Endodermal cell (in vitro differentiated cells): ENCODE data around the gene RGS7BP. TPM values are rescaled to one million over a fixed set of nuclear protein-coding genes. Genes with fewer than 3 reads are reported as not detected.

Experiments used
- DNase-seq: peaks from one replicate; pipeline ENCODE4 v3.0.0-alpha.2; 2017
- H3K27ac ChIP-seq: 2 replicates; pipeline ENCODE4 v1.5.1; 2013; ENCODE audit warnings: mild to moderate bottlenecking, low read depth, low read length, moderate library complexity
- H3K27me3 ChIP-seq: 2 replicates; pipeline ENCODE4 v1.6.1; 2013; ENCODE audit warnings: mild to moderate bottlenecking, low read length, moderate library complexity; ENCODE audit not compliant: insufficient read depth, control insufficient read depth, poor library complexity, severe bottlenecking
- H3K36me3 ChIP-seq: 2 replicates; pipeline ENCODE4 v1.7.0; 2013; ENCODE audit warnings: mild to moderate bottlenecking, low read length, moderate library complexity; ENCODE audit not compliant: control insufficient read depth, insufficient read depth
- H3K4me1 ChIP-seq: one replicate; pipeline ENCODE4 v1.7.0; 2013; ENCODE audit warnings: low read length; ENCODE audit not compliant: control insufficient read depth, insufficient read depth
- H3K4me3 ChIP-seq: 2 replicates; pipeline ENCODE4 v1.5.1; 2013; ENCODE audit warnings: mild to moderate bottlenecking, low read length, moderate library complexity
- H3K9ac ChIP-seq: 2 replicates; pipeline ENCODE4 v1.6.1; 2013; ENCODE audit warnings: mild to moderate bottlenecking, low read length, moderate library complexity; ENCODE audit not compliant: poor library complexity, severe bottlenecking; ENCODE audit errors: extremely low read depth
- H3K9me3 ChIP-seq: 2 replicates; pipeline ENCODE4 v1.6.1; 2013; ENCODE audit warnings: mild to moderate bottlenecking, low read length, moderate library complexity; ENCODE audit not compliant: control insufficient read depth
- H3K27ac Mint-ChIP-seq: 2 replicates; pipeline ENCODE4 v1.8.0; 2020; ENCODE audit warnings: mixed read lengths
- H3K27me3 Mint-ChIP-seq: 2 replicates; pipeline ENCODE4 v1.8.0; 2021; ENCODE audit warnings: mild to moderate bottlenecking, mixed read lengths; ENCODE audit not compliant: insufficient read depth
- H3K36me3 Mint-ChIP-seq: 2 replicates; pipeline ENCODE4 v1.8.0; 2020; ENCODE audit warnings: low read depth, mixed read lengths
- H3K4me1 Mint-ChIP-seq: 2 replicates; pipeline ENCODE4 v1.8.0; 2020; ENCODE audit warnings: mixed read lengths
- H3K4me3 Mint-ChIP-seq: 2 replicates; pipeline ENCODE4 v1.8.0; 2020; ENCODE audit warnings: mild to moderate bottlenecking, moderate library complexity, mixed read lengths
- H3K9me3 Mint-ChIP-seq: 2 replicates; pipeline ENCODE4 v1.8.0; 2020; ENCODE audit warnings: mild to moderate bottlenecking, mixed read lengths
- CTCF ChIP-seq: fragments of 200-600 bp; sonication (generic); conservative IDR thresholded peaks from 2 replicates; pipeline ENCODE4 v1.5.0; 2021; ENCODE audit warnings: antibody characterized with exemption, mild to moderate bottlenecking
- WGBS, 2 experiments: methylation state at CpG; one replicate each; pipeline versions ENCODE4 v1.1.5 to v1.1.7; 2013; ENCODE audit warnings: missing lambda C conversion rate in 2 of 2, mixed read lengths in 1 of 2; ENCODE audit not compliant: insufficient coverage in 1 of 2, insufficient read length in 1 of 2; 5-methylcytosine and 5-hydroxymethylcytosine counted together
- total RNA-seq, 2 donors: library from RNA; stranded (reverse); fragmentation: NEBNext Ultra II Directional in 1 of 2; extraction: Animal tissue kit (Norgen Biotek cat#: 25700) in 1 of 2; gene quantifications; 2 replicates in 1 of 2; 3 replicates in 1 of 2; pipeline ENCODE4 v1.2.1, GENCODE V29; 2021

RGS7BP gene
- total RNA-seq, 2 donors from 2014 or later, result 1.5 to 2.3 TPM

GRCh38 chr5:64606926-64607325 lies 101.1 kb downstream of the RGS7BP start:
- peaks cover 5% of the 10 kb centered on the region for H3K27me3 Mint-ChIP-seq
- no peak overlapping the region for H3K9ac ChIP-seq
- H3K4me1 Mint-ChIP-seq, result peaks cover 17% of the 10 kb centered on the region
- H3K27ac ChIP-seq, result no peak overlapping the region
- no CpG with 5 or more reads among the region's 1 CpG for WGBS, 2 experiments
- no peaks in the 10 kb centered on the region for H3K4me1 ChIP-seq
- no peaks in the 10 kb centered on the region for H3K36me3 Mint-ChIP-seq
- H3K9me3 Mint-ChIP-seq, result no peaks in the 10 kb centered on the region
- H3K4me3 ChIP-seq, result no peak overlapping the region
- no peak for DNase-seq
- no peak overlapping the region for H3K4me3 Mint-ChIP-seq
- no peaks in the 10 kb centered on the region for H3K9me3 ChIP-seq
- H3K36me3 ChIP-seq, result no peaks in the 10 kb centered on the region
- no peak for TF ChIP-seq CTCF
- no peaks in the 10 kb centered on the region for H3K27me3 ChIP-seq
- no peak overlapping the region for H3K27ac Mint-ChIP-seq

GRCh38 chr5:64612344-64612961 lies 106.6 kb downstream of the RGS7BP start:
- Mint-ChIP-seq H3K4me1 (peaks cover 23% of the 10 kb centered on the region), H3K4me3 (no peak overlapping the region), H3K27ac (no peak overlapping the region), H3K36me3 (no peaks in the 10 kb centered on the region), H3K9me3 (no peaks in the 10 kb centered on the region), H3K27me3 (peaks cover under 1% of the 10 kb centered on the region)
- Histone ChIP-seq H3K9me3 (no peaks in the 10 kb centered on the region), H3K9ac (no peak overlapping the region), H3K27me3 (no peaks in the 10 kb centered on the region), H3K4me1 (no peaks in the 10 kb centered on the region), H3K27ac (no peak overlapping the region), H3K36me3 (no peaks in the 10 kb centered on the region), H3K4me3 (no peak overlapping the region)
- TF ChIP-seq CTCF, result peak; percentile 93
- peak; percentile 81 for DNase-seq
- WGBS, 2 experiments, result 18 to 27% methylated on average over 3 to 5 of the region's 5 CpGs

- H3K9me3 Mint-ChIP-seq, result no peaks in the 10 kb centered on the region
- Histone ChIP-seq H3K9me3 (no peaks in the 10 kb centered on the region), H3K27me3 (no peaks in the 10 kb centered on the region), H3K4me1 (no peaks in the 10 kb centered on the region), H3K4me3 (no peak overlapping the region), H3K36me3 (no peaks in the 10 kb centered on the region), H3K27ac (no peak overlapping the region), H3K9ac (no peak overlapping the region)
- 100% methylated on average over 2 of the region's 3 CpGs; no CpG with 5 or more reads in 1 of the 2 experiments for WGBS, 2 experiments
- H3K27me3 Mint-ChIP-seq, result no peaks in the 10 kb centered on the region
- H3K4me3 Mint-ChIP-seq, result no peak overlapping the region
- no peak for TF ChIP-seq CTCF
- no peaks in the 10 kb centered on the region for H3K36me3 Mint-ChIP-seq
- H3K27ac Mint-ChIP-seq, result no peak overlapping the region
- H3K4me1 Mint-ChIP-seq, result peaks cover 17% of the 10 kb centered on the region
- DNase-seq, result no peak
These were observed 110.1 kb downstream of the RGS7BP start for GRCh38 chr5:64615895-64616294.
